ENCODE data around the gene CPS1. TPM values are rescaled to one million over a fixed set of nuclear protein-coding genes. Genes with fewer than 3 reads are reported as not detected.

Gene CPS1
- total and polyA plus RNA-seq, 2 of the 8 experiments (the other 6 are each of a cell fraction or from before 2014, with no cell fraction given), result 7.9 to 15.7 TPM

GRCh38 chr2:210517264-210517663 lies 39.1 kb upstream of the CPS1 start:
- TF ChIP-seq SUZ12 (IDR thresholded peaks at IDR 0.05; ENCODE audit: low read length), result no peak
- Histone ChIP-seq H3K4me2 (ENCODE audit: insufficient read depth in 1 of 2, low read depth in 2 of 2, low read length in 2 of 2) (no peak overlapping the region), H3K79me2 (ENCODE audit: control insufficient read depth in 1 of 2, insufficient read depth in 2 of 2, low read length in 2 of 2) (no peaks in the 10 kb centered on the region), H2BK12ac (ENCODE audit: low read depth, low read length) (no peak overlapping the region), H2AFZ (ENCODE audit: low read length) (no peak overlapping the region), H3K4ac (replicated peaks; ENCODE audit: insufficient read length, low read depth, low read length) (no peak overlapping the region), H2BK20ac (ENCODE audit: low read length) (no peak overlapping the region), H3K4me3 (ENCODE audit: extremely low read depth in 1 of 4, insufficient read depth in 2 of 4, low read depth in 3 of 4, low read length in 4 of 4) (no peak overlapping the region), H2BK120ac (replicated peaks; ENCODE audit: low read depth, low read length) (no peak overlapping the region), H3K79me1 (ENCODE audit: low read depth, low read length) (no peaks in the 10 kb centered on the region), H3K9ac (replicated peaks in 1 of 4; ENCODE audit: extremely low read depth in 1 of 4, low read depth in 3 of 4, low read length in 3 of 4) (no peak overlapping the region), H3K18ac (ENCODE audit: extremely low read depth, low read length) (no peak overlapping the region), H3K23ac (ENCODE audit: insufficient read length) (no peak overlapping the region), H2AK5ac (ENCODE audit: low read depth, low read length) (no peak overlapping the region), H4K20me1 (replicated peaks in 1 of 2; ENCODE audit: control insufficient read depth in 1 of 2, insufficient read depth in 2 of 2, low read length in 2 of 2) (no peaks in the 10 kb centered on the region), H3K4me1 (replicated peaks in 1 of 4; ENCODE audit: control insufficient read depth in 3 of 4, insufficient read depth in 4 of 4, low read length in 3 of 4) (no peaks in the 10 kb centered on the region), H3K14ac (ENCODE audit: insufficient read length) (no peak overlapping the region), H4K91ac (replicated peaks; ENCODE audit: insufficient read length, low read length) (no peak overlapping the region), H3K27ac (ENCODE audit: low read depth, low read length) (no peak overlapping the region), H2BK5ac (ENCODE audit: low read depth, low read length) (no peak overlapping the region), H3K23me2 (ENCODE audit: low read depth, low read length) (no peaks in the 10 kb centered on the region), H2BK15ac (ENCODE audit: low read length) (no peak overlapping the region), H3K56ac (replicated peaks; ENCODE audit: insufficient read length, low read depth, low read length) (no peak overlapping the region), H3K27me3 (replicated peaks in 1 of 4; ENCODE audit: control insufficient read depth in 3 of 4, extremely low read depth in 1 of 4, insufficient read depth in 3 of 4, low read length in 3 of 4) (no peaks in the 10 kb centered on the region), H3K36me3 (ENCODE audit: control insufficient read depth in 2 of 4, insufficient read depth in 4 of 4, low read length in 3 of 4) (no peaks in the 10 kb centered on the region), H4K8ac (ENCODE audit: extremely low read depth, insufficient read depth, low read length) (no peak overlapping the region), H3K9me3 (ENCODE audit: insufficient read depth in 2 of 2, low read depth in 1 of 2, low read length in 1 of 2) (no peaks in the 10 kb centered on the region), H4K5ac (ENCODE audit: insufficient read length, low read depth, low read length) (no peak overlapping the region)
- WGBS, 2 experiments (ENCODE audit: extremely low coverage in 1 of 2, insufficient coverage in 1 of 2, insufficient read length in 1 of 2, insufficient replicate concordance in 2 of 2, low coverage in 1 of 2, low lambda C conversion rate in 2 of 2, missing lambda C conversion rate in 1 of 2), result 94% methylated on average over 4 of the region's 4 CpGs; no CpG with 5 or more reads in 1 of the 2 experiments
- DNase-seq (ENCODE audit: low read depth in 1 of 2, low spot score in 2 of 2) (no peak), FAIRE-seq (no peak)
- CTCF ChIA-PET (ENCODE audit: partially characterized antibody), result no interaction called here
- POLR2A ChIA-PET (ENCODE audit: partially characterized antibody), result no interaction called here
